Measurements from ENCODE around the gene SLC41A1. TPM values are rescaled to one million over a fixed set of nuclear protein-coding genes. Genes with fewer than 3 reads are reported as not detected.
A peak's percentile ranks its signal among the peaks of the same experiment; 100 is the strongest.

Gene SLC41A1
- total RNA-seq, 4 donors from 2014 or later = 4.0 to 21.5 (median 6.8) TPM

- no peaks in the 10 kb centered on the region for H3K9me3 ChIP-seq
- no peaks in the 10 kb centered on the region for H3K36me3 ChIP-seq
- DNase-seq = peak; percentile 93 to 99 (median 99)
- H3K27me3 ChIP-seq = no peaks in the 10 kb centered on the region
- peak within 1 kb of the TSS; percentile 98 to 100 (median 99) for H3K27ac ChIP-seq
- TF ChIP-seq POLR2A (IDR thresholded peaks at IDR 0.05) (peak; percentile 59 to 89), CTCF (IDR thresholded peaks at IDR 0.05) (peak in 3 of 6 experiments; percentile 2 to 39 (median 13))
- H3K4me3 ChIP-seq = peak within 1 kb of the TSS; percentile 78 to 96 (median 92)
- H3K4me1 ChIP-seq = peaks cover 0 to 18% (median 8%) of the 10 kb centered on the region in 4 donors
Measured at GRCh38 chr1:205750138-205751035, 62.6 kb downstream of the SLC41A1 start, which contains the start of gene NUCKS1. Gene NUCKS1 (minus strand): TSS chr1:205750182. CDS start chr1:205749973, 209 bp downstream.

GRCh38 chr1:205749234-205750137 lies 63.5 kb downstream of the SLC41A1 start:
- DNase-seq = peak; percentile 92 to 97 (median 96)
- H3K4me3 ChIP-seq = peak overlapping the region; percentile 78 to 96 (median 92)
- no peaks in the 10 kb centered on the region for H3K9me3 ChIP-seq
- H3K4me1 ChIP-seq = peaks cover 0 to 18% (median 8%) of the 10 kb centered on the region in 4 donors
- H3K27ac ChIP-seq = peak overlapping the region; percentile 98 to 100 (median 99)
- TF ChIP-seq CTCF (IDR thresholded peaks at IDR 0.05) (peak in 1 of 6 experiments; percentile 5), POLR2A (IDR thresholded peaks at IDR 0.05) (peak; percentile 70 to 81)
- H3K27me3 ChIP-seq = no peaks in the 10 kb centered on the region
- no peaks in the 10 kb centered on the region for H3K36me3 ChIP-seq

- Histone ChIP-seq H3K4me3 (peak overlapping the region; percentile 78 to 96 (median 92)), H3K27ac (peak overlapping the region; percentile 98 to 100 (median 99)), H3K36me3 (no peaks in the 10 kb centered on the region), H3K9me3 (no peaks in the 10 kb centered on the region), H3K27me3 (no peaks in the 10 kb centered on the region), H3K4me1 (peaks cover 0 to 18% (median 8%) of the 10 kb centered on the region in 4 donors)
- DNase-seq = no peak
- TF ChIP-seq POLR2A (IDR thresholded peaks at IDR 0.05) (no peak), CTCF (IDR thresholded peaks at IDR 0.05) (no peak)
Measured at GRCh38 chr1:205748403-205749233, 64.4 kb downstream of the SLC41A1 start.

- Histone ChIP-seq H3K27me3 (no peaks in the 10 kb centered on the region), H3K4me1 (peaks cover 0 to 25% (median 10%) of the 10 kb centered on the region in 4 donors), H3K4me3 (no peak overlapping the region), H3K36me3 (no peaks in the 10 kb centered on the region), H3K27ac (no peak overlapping the region), H3K9me3 (no peaks in the 10 kb centered on the region)
- no peak for DNase-seq
- TF ChIP-seq POLR2A (IDR thresholded peaks at IDR 0.05) (no peak), CTCF (IDR thresholded peaks at IDR 0.05) (no peak)
Measured at GRCh38 chr1:205746757-205747412, 66.1 kb downstream of the SLC41A1 start.
